GM12878 (cell line): ENCODE results near the gene MDH1. TPM values are rescaled to one million over a fixed set of nuclear protein-coding genes. Genes with fewer than 3 reads are reported as not detected.

Experiments
- ATAC-seq: fragments of 200-7000 bp; cut with Tn5 transposase; 3 replicates; pipeline ENCODE4 v1.9.1; 2020; ENCODE audit warnings: mild to moderate bottlenecking, moderate library complexity
- BruUV-seq: library from RNA; stranded (reverse); fragments of 400-500 nt; replicated peaks from 2 replicates; lab custom pipeline; 2021; lab: Mats Ljungman, UMichigan
- CTCF ChIA-PET: fragments of 300-600 bp; sonication (Branson Sonifier 250); formaldehyde crosslinking; extraction: SDS; loops from one replicate; lab custom pipeline; 2021; ENCODE audit warnings: inconsistent platforms; lab: Yijun Ruan, JAX
- POLR2A ChIA-PET: fragments of 350-600 bp; formaldehyde crosslinking; extraction: SDS; loops from one replicate; lab custom pipeline; 2021; ENCODE audit warnings: inconsistent platforms; lab: Charles Lee
- RAD21 ChIA-PET: fragments of 300-600 bp; sonication (Branson Sonifier 250); formaldehyde crosslinking; loops from one replicate; lab custom pipeline; 2023; ENCODE audit warnings: antibody characterized with exemption; ENCODE audit not compliant: unreplicated experiment; lab: Charles Lee
- SMC1A ChIA-PET: fragments of 300-600 bp; sonication (Branson Sonifier 250); formaldehyde crosslinking; loops from one replicate; lab custom pipeline; 2023; ENCODE audit not compliant: unreplicated experiment, uncharacterized antibody; lab: Charles Lee
- DNase-seq: peaks from one replicate; pipeline ENCODE4 v3.0.0-alpha.2; 2011; ENCODE audit warnings: low read depth, low spot score
- FAIRE-seq: peaks from 3 replicates; lab custom pipeline; 2011; peaks lifted over from hg19 to GRCh38; lab: Jason Lieb, UNC
- H2AFZ ChIP-seq: 2 replicates; pipeline ENCODE4 v1.6.0; 2011; ENCODE audit warnings: low read depth, low read length, control low read depth; ENCODE audit not compliant: control insufficient read depth
- H3K27ac ChIP-seq: 2 replicates; pipeline ENCODE4 v1.5.1; 2011; ENCODE audit warnings: control low read depth; ENCODE audit not compliant: control insufficient read depth, insufficient read depth
- H3K27me3 ChIP-seq, 2 experiments: replicated peaks in 1 of 2; 2 replicates each; pipeline versions ENCODE4 v1.6.0 to v1.6.1; 2011; ENCODE audit warnings: low read length in 1 of 2; ENCODE audit not compliant: control insufficient read depth in 2 of 2, insufficient read depth in 2 of 2
- H3K36me3 ChIP-seq, 2 experiments: 2 replicates each; pipeline ENCODE4 v1.5.1; 2011; ENCODE audit warnings: low read length in 1 of 2; ENCODE audit not compliant: control insufficient read depth in 2 of 2, insufficient read depth in 2 of 2
- H3K4me1 ChIP-seq: 2 replicates; pipeline ENCODE4 v1.6.1; 2011; ENCODE audit warnings: mild to moderate bottlenecking, low read length, moderate library complexity, mixed read lengths; ENCODE audit not compliant: control insufficient read depth, insufficient read depth
- H3K4me2 ChIP-seq: 2 replicates; pipeline ENCODE4 v1.6.0; 2011; ENCODE audit warnings: control low read depth; ENCODE audit not compliant: control insufficient read depth, insufficient read depth
- H3K4me3 ChIP-seq: fragments of 200-600 bp; sonication (generic); 2 replicates; pipeline ENCODE4 v1.5.1; 2016
- H3K79me2 ChIP-seq: 2 replicates; pipeline ENCODE4 v1.6.0; 2011; ENCODE audit warnings: low read length; ENCODE audit not compliant: control insufficient read depth, insufficient read depth
- H3K9ac ChIP-seq: 2 replicates; pipeline ENCODE4 v1.8.0; 2011; ENCODE audit warnings: low read length, control low read depth, mixed read lengths; ENCODE audit not compliant: control insufficient read depth, insufficient read depth
- H3K9me3 ChIP-seq: replicated peaks from 3 replicates; pipeline ENCODE4 v1.5.1; 2011; ENCODE audit warnings: mild to moderate bottlenecking, low read length; ENCODE audit not compliant: control insufficient read depth, insufficient read depth
- H4K20me1 ChIP-seq: 2 replicates; pipeline ENCODE4 v1.6.0; 2011; ENCODE audit not compliant: control insufficient read depth, insufficient read depth
- ATF2 ChIP-seq: IDR thresholded peaks from 2 replicates; pipeline ENCODE4 v1.6.1; 2012; ENCODE audit warnings: low read length, inconsistent platforms
- CTCF ChIP-seq, 3 experiments: IDR thresholded peaks in 2 of 3; conservative IDR thresholded peaks in 1 of 3; 2 replicates each; pipeline ENCODE4 v1.5.1; 2011; ENCODE audit warnings: low read depth in 3 of 3, low read length in 3 of 3, mild to moderate bottlenecking in 3 of 3, control low read depth in 2 of 3, moderate library complexity in 2 of 3, inconsistent platforms in 1 of 3, mixed read lengths in 1 of 3; ENCODE audit not compliant: control insufficient read depth in 2 of 3, insufficient read depth in 1 of 3; ENCODE audit errors: extremely low read depth in 1 of 3
- ELK1 ChIP-seq: IDR thresholded peaks from 2 replicates; pipeline ENCODE4 v1.6.1; 2012; ENCODE audit warnings: low read depth, low read length, improper control_type of control experiment
- NR2C2 ChIP-seq: IDR thresholded peaks from 2 replicates; pipeline ENCODE4 v1.6.1; 2011; ENCODE audit warnings: borderline replicate concordance, low read depth; ENCODE audit not compliant: control insufficient read depth, insufficient read length
- WGBS: methylation state at CpG from one replicate; pipeline ENCODE4 v1.1.6; 2016; ENCODE audit warnings: low lambda C conversion rate; ENCODE audit not compliant: insufficient replicate concordance, insufficient coverage; ENCODE audit errors: missing lambda C conversion rate; 5-methylcytosine and 5-hydroxymethylcytosine counted together
- in situ Hi-C: fragments of 300-500 bp; cut with MboI; formaldehyde crosslinking; loops from 9 replicates; pipeline ENCODE4 v1.14.3; 2018; ENCODE audit warnings: mixed read lengths
- intact Hi-C: fragments of 100-400 bp; cut with micrococcal nuclease; formaldehyde crosslinking; loops from one replicate; pipeline ENCODE4 v1.14.2; 2022; ENCODE audit not compliant: unreplicated experiment
- polyA plus RNA-seq, 11 experiments: library from polyadenylated mRNA; depleted of rRNA in 4 of 11; unstranded in 6 of 11; stranded (reverse) in 5 of 11; fragments of >200 nt; fragmentation: Nextera tagmentation in 4 of 11; fragmentation: Illumina TruSeq in 1 of 11; extraction: Ambion mirVana in 4 of 11; extraction: Trizol in 1 of 11; gene quantifications; 1 replicate in 1 of 11; 2 replicates in 10 of 11; pipeline versions ENCODE4 v1.2.1 to v1.2.3, GENCODE V29; 2011 to 2016; ENCODE audit warnings: inconsistent platforms in 2 of 11, missing spikeins in 2 of 11, low read depth in 1 of 11
- total RNA-seq, 4 experiments: library from RNA; depleted of rRNA in 3 of 4; stranded (reverse); fragments of >200 nt in 3 of 4; fragmentation: Illumina TruSeq in 1 of 4; extraction: Trizol in 1 of 4; gene quantifications; 2 replicates each; pipeline versions ENCODE4 v1.2.1 to v1.2.3, GENCODE V29; 2013 to 2021

MDH1 gene
- total and polyA plus RNA-seq, 10 of the 15 experiments (the other 5 are each of a cell fraction or from before 2014, with no cell fraction given), result 254 to 1,581 (median 440) TPM

GRCh38 chr2:63622751-63623150 is 34.0 kb downstream of the MDH1 start:
- no peak for DNase-seq
- Histone ChIP-seq H3K4me1 (peaks cover 1% of the 10 kb centered on the region; the same call in 1 of the 2 replicates), H3K4me2 (no peak overlapping the region), H3K27me3 (no peaks in the 10 kb centered on the region), H3K79me2 (no peaks in the 10 kb centered on the region), H3K36me3 (no peaks in the 10 kb centered on the region), H2AFZ (no peak overlapping the region), H3K9ac (no peak overlapping the region), H4K20me1 (no peaks in the 10 kb centered on the region), H3K27ac (no peak overlapping the region), H3K9me3 (no peaks in the 10 kb centered on the region; the same call in 1 of the 3 replicates), H3K4me3 (no peak overlapping the region)
- POLR2A ChIA-PET, result no interaction called here
- BruUV-seq, result no TSS peak
- no peak for TF ChIP-seq NR2C2
- no peak for TF ChIP-seq ATF2
- TF ChIP-seq ELK1, result no peak
- no peak for TF ChIP-seq CTCF (IDR thresholded peaks at IDR 0.05 in 2 of 3, conservative IDR thresholded peaks at IDR 0.05 in 1 of 3; ENCODE audit: control insufficient read depth in 2 of 3, extremely low read depth in 1 of 3, insufficient read depth in 1 of 3, low read depth in 3 of 3, low read length in 3 of 3)
- intact Hi-C loops, result no loop called here
- RAD21 ChIA-PET, result no interaction called here
- SMC1A ChIA-PET, result no interaction called here
- FAIRE-seq, result no peak
- ATAC-seq, result no peak
- 80% methylated on average over 22 of the region's 31 CpGs for WGBS
- CTCF ChIA-PET, result no interaction called here
- in situ Hi-C loops, result no loop called here
